ENCODE results near the gene MRPS34. TPM values are rescaled to one million over a fixed set of nuclear protein-coding genes. Genes with fewer than 3 reads are reported as not detected.

MRPS34 gene
- total and polyA plus RNA-seq, 9 of the 15 experiments (the other 6 are each of a cell fraction or from before 2014, with no cell fraction given), result 5.2 to 334 (median 92.8) TPM

DNA sequence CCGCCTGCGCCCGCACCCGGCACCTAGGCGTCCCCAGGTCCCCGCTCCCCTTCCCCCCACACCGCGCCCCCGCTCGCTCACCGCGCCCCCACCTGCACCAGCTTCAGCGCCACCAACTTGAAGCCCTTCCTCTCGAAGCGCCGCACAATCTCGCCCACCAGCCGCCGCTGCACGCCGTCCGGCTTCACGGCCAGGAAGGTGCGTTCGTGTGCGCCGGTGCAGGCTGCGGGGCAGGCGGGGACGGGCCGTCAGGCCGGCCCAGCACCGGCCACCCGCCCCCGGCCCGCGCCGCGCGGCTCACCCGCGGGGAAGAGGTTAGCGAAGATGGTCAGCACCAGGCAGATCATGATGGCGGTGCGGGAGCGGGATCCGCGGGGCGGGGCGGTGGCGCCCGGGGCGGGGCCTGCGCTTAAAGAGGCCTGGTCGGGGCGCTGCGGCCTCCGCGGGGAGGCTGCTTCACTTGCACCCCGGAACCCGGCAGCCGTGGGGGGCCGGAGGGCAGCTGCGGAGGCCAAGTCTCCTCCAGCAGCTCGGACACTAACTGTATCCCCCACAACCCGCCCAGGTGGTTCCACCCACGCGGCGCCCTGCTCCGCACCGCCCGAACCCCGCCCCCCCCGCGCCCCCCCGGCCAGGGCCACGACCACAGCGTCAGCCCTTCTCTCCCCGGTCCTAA lies 1.6 kb downstream of the MRPS34 start, which contains the start of gene NME3:
Gene NME3 (minus strand): TSS at position 356 of the 676 bp plus-strand sequence. CDS start 9 bp downstream, at position 347.
- peak within 1 kb of the TSS; percentile 93 to 95 for H3K9ac ChIP-seq (ENCODE audit: insufficient read depth in 1 of 2, low read depth in 2 of 2, low read length in 2 of 2)
- in situ Hi-C loops (cut with MboI) (no loop called here), intact Hi-C loops (cut with micrococcal nuclease) (no loop called here)
- peak within 1 kb of the TSS; percentile 98 for H3K4me2 ChIP-seq (ENCODE audit: insufficient read depth, low read length)
- H3K79me2 ChIP-seq (ENCODE audit: control insufficient read depth, insufficient read depth, low read length), result peaks cover 51% of the 10 kb centered on the region
- DNase-seq (ENCODE audit: extremely low read depth in 1 of 4, low spot score in 3 of 4), result peak; percentile 71 to 85 (median 79)
- H2AFZ ChIP-seq (ENCODE audit: low read depth, low read length), result peak within 1 kb of the TSS; percentile 59; the same call in 1 of the 2 replicates
- peak within 1 kb of the TSS; percentile 96 for H3K27ac ChIP-seq (ENCODE audit: extremely low read depth, low read depth, low read length)
- H3K27me3 ChIP-seq (ENCODE audit: control insufficient read depth in 2 of 2, insufficient read depth in 2 of 2, low read length in 2 of 2), result no peaks in the 10 kb centered on the region
- H3K9me3 ChIP-seq (replicated peaks; ENCODE audit: control insufficient read depth, insufficient read depth, low read depth, low read length), result no peaks in the 10 kb centered on the region
- peaks cover 2% of the 10 kb centered on the region for H3K9me1 ChIP-seq (ENCODE audit: control insufficient read depth, insufficient read depth, low read length)
- ChIA-PET POLR2A (interaction anchor here (0.6 to 4.3 kb wide), 9 partner anchors 8 to 384 kb away, joined by 3 to 35 read pairs (median 5); partner anchors contain the start of genes FAHD1, HAGH, NUBP2 and RPS2), CTCF (ENCODE audit: low intra/inter-chr PET ratio) (no interaction called here)
- H3K36me3 ChIP-seq (ENCODE audit: control insufficient read depth, insufficient read depth, low read length), result peaks cover 69% of the 10 kb centered on the region; the same call in 2 of the 3 replicates
- peaks cover 20 to 96% of the 10 kb centered on the region in 2 experiments; a peak in 4 of 5 replicates for H3K4me1 ChIP-seq (replicated peaks in 1 of 2; ENCODE audit: control insufficient read depth in 2 of 2, insufficient read depth in 2 of 2, low read length in 2 of 2)
- H3K4me3 ChIP-seq, result peak within 1 kb of the TSS; percentile 96
- H4K20me1 ChIP-seq (replicated peaks; ENCODE audit: control insufficient read depth, insufficient read depth, low read length), result peaks cover 8% of the 10 kb centered on the region; the same call in 1 of the 2 replicates
- FAIRE-seq, result no peak
- ATAC-seq, result peak; percentile 73
- WGBS (ENCODE audit: insufficient coverage, low coverage, missing lambda C conversion rate), result 1% methylated on average over 15 of the region's 79 CpGs
- no TSS peak for BruUV-seq (replicated peaks)
- TF ChIP-seq GABPB2 (CRISPR knock-in tag; conservative IDR thresholded peaks at IDR 0.05), result no peak
- no peak for TF ChIP-seq CHD4 (IDR thresholded peaks at IDR 0.05; ENCODE audit: insufficient read depth, insufficient replicate concordance, low read depth, low read length, poor library complexity, severe bottlenecking)
- no peak for TF ChIP-seq ZNF785 (CRISPR knock-in tag; IDR thresholded peaks at IDR 0.05)
- no peak for TF ChIP-seq NFIX (CRISPR knock-in tag; IDR thresholded peaks at IDR 0.05; ENCODE audit: low read depth)
- no peak for TF ChIP-seq ZNF274 (IDR thresholded peaks at IDR 0.05; ENCODE audit: borderline replicate concordance, low read depth, low read length)
- no peak for TF ChIP-seq CSDE1 (IDR thresholded peaks at IDR 0.05)
- no peak for TF ChIP-seq HNRNPK (IDR thresholded peaks at IDR 0.05; ENCODE audit: low read depth, low read length, poor library complexity, severe bottlenecking)
- no peak for TF ChIP-seq HNRNPH1 (optimal IDR thresholded peaks at IDR 0.05; ENCODE audit: low read depth, low read length)
- no peak; the same call in none of the 2 replicates for TF ChIP-seq ZFX (CRISPR knock-in tag; IDR thresholded peaks at IDR 0.05)
- peak; percentile 55; the same call in 1 of the 2 replicates for TF ChIP-seq TOE1 (IDR thresholded peaks at IDR 0.05; ENCODE audit: borderline replicate concordance)
- TF ChIP-seq TOE1 (CRISPR knock-in tag; IDR thresholded peaks at IDR 0.05; ENCODE audit: borderline replicate concordance, low read depth), result no peak
- peak; percentile 31; the same call in 1 of the 2 replicates for TF ChIP-seq CTBP1 (IDR thresholded peaks at IDR 0.05; ENCODE audit: borderline replicate concordance)
- no peak for TF ChIP-seq ZNF311 (CRISPR knock-in tag; IDR thresholded peaks at IDR 0.05)
- TF ChIP-seq CREM (IDR thresholded peaks at IDR 0.05; ENCODE audit: low read depth), result peak; percentile 57
- TF ChIP-seq ZNF57 (CRISPR knock-in tag; IDR thresholded peaks at IDR 0.05), result no peak
- TF ChIP-seq, protein P1, sequence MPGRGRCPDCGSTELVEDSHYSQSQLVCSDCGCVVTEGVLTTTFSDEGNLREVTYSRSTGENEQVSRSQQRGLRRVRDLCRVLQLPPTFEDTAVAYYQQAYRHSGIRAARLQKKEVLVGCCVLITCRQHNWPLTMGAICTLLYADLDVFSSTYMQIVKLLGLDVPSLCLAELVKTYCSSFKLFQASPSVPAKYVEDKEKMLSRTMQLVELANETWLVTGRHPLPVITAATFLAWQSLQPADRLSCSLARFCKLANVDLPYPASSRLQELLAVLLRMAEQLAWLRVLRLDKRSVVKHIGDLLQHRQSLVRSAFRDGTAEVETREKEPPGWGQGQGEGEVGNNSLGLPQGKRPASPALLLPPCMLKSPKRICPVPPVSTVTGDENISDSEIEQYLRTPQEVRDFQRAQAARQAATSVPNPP (IDR thresholded peaks at IDR 0.05; ENCODE audit: borderline replicate concordance, insufficient read depth, insufficient read length), result no peak
- TF ChIP-seq, protein P2, sequence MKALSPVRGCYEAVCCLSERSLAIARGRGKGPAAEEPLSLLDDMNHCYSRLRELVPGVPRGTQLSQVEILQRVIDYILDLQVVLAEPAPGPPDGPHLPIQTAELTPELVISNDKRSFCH (CRISPR knock-in tag; IDR thresholded peaks at IDR 0.05), result no peak
- TF ChIP-seq, protein P2 (tag; IDR thresholded peaks at IDR 0.05), result no peak
- no peak for TF ChIP-seq PHF21A (IDR thresholded peaks at IDR 0.05; ENCODE audit: borderline replicate concordance, low read depth)
- no peak for TF ChIP-seq RBM17 (IDR thresholded peaks at IDR 0.05; ENCODE audit: borderline replicate concordance, low read depth, low read length)
- TF ChIP-seq ZFP30 (CRISPR knock-in tag; IDR thresholded peaks at IDR 0.05; ENCODE audit: borderline replicate concordance), result no peak
